GM19467 (cell line): Measurements from ENCODE around the gene GNAT3.

Experiments used
- ATAC-seq: cut with Tn5 transposase; IDR thresholded peaks from one replicate; pipeline ENCODE4 v1.9.1; 2021; ENCODE audit warnings: mild to moderate bottlenecking, moderate library complexity; ENCODE audit not compliant: unreplicated experiment

The GNAT3 gene

DNA sequence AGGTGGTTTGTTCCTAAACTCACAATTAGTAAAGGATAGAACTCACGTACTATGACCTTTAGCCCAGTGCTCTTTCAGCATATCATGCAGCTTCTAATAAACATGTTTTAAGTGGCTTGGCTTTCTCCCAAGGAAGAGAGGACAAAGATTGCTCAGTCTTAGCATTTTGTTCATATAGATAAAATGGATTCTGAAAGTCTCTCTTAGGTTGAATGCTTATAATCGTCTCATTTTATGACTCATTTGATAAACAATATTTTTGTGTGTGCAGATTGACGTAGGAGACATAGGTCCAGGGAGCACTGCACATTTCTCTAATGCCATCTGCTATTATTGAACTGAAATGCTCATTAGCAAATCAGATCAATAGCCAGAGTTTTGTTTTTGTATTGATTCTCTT lies 44.8 kb downstream of the GNAT3 start:
- ATAC-seq = no peak

DNA sequence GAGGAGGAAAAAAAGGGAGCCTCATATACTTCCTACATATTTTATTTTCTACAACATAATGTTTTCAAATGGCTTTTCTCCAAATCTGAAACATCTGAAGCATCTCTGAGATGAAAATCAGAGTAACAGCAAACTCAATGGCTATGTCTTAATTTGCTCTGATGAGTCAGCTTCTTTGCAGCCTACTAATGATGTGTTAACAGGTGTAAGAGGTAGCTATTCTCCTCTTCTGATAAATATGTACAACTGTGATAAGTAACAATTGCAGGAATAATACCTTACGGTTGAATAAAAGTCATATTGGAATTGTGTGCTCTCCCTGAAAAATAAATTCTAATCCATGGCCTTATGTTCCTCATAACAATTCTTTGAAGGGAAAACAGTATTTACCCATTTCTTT lies 45.2 kb downstream of the GNAT3 start:
- no peak for ATAC-seq

DNA sequence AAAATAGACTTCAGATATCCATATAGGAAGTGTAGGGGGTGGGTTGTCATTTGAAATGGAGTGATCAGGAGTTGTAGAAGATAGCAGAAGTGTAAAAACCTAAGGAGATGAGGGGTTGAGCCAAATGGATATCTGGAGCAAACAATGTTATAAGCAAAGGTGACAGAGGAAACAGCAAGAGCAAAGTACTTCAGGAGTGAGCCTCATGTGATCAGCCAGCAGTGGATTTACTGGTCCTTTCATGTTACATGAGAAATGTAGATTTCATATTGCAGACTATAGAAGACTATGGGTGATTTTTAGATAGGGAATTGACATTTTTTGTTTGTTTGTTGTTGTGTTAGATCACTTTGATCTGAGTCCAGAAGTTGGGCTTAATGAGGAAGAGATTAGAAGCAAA lies 47.7 kb downstream of the GNAT3 start:
- ATAC-seq = no peak

DNA sequence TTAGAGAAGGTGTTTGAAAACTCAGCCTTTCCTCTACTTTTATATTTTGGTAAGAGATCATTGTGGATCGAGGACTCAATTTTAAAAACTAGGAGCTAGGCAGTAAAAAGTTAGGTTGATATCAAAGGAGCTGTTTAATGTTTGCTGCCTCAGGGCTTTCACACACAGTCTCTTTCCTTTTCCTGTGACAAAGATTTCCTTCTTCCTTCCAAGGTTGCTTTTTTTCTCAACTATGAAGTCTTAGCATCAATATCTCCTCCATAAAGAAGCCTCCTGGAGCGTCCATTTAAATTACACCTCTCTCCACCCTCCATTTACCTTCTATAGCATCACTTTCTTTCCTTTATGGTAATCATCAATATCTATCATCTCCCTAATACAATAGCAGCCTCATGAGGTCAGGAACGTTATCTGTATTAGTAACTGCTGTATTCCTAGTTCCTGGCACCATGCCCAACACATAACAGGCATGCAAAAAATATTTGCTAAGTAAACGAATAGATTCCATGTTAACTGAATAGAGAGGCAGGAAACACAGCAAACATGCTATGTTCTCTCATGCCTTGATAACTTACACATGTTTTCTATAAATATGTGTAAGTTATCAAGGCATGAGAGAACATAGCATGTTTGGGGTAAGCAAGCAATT lies 48.5 kb downstream of the GNAT3 start:
- no peak for ATAC-seq

DNA sequence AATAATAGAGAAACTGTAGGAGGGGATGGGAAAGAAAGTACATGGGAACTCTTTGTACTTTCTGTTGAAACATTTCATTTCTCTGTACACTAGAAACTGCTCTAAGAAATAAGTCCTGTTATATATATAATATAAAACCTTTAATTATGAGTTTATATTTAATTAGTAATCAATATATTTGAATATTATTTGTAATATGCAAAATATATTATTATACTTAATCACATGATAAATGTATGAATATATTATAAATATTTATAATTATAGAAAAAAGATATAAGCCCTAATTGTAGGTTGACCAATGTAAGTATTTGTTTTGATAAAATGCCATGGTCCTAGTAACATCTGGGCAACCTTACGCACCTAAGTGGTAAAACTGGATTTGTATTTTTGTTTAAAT lies 51.0 kb downstream of the GNAT3 start:
- ATAC-seq = no peak

DNA sequence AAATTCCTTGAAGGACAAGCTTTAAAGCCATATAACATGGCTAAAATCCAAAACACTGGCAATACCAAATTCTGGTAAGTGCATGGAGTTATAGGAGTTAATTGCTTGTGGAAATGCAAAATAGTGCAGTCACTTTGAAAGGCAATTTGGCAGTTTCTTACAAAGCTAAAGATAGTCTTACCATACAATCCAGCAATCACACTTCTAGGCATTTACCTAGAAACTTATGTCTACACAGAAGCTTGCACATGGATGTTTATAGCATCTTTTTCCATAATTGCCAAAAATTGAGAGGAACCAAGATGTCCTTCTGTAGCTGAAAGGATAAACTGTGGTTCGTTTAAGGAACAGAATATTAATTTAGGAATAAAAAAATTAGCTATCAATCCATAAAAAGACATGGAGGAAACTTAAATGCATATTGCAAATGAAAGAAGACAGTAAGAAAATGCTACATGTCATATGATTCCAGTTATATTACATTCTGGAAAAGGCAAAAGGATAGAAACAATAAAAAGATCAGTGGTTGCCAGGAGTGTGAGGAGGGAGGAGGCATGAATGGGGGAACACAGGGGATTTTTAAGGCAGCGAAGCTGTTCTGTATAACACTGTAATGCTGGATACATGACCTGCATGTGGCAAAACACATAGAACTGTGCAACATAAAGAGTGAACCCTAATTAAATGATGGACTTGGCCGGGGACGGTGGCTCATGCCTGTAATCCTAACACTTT lies 51.9 kb downstream of the GNAT3 start:
- ATAC-seq = no peak

DNA sequence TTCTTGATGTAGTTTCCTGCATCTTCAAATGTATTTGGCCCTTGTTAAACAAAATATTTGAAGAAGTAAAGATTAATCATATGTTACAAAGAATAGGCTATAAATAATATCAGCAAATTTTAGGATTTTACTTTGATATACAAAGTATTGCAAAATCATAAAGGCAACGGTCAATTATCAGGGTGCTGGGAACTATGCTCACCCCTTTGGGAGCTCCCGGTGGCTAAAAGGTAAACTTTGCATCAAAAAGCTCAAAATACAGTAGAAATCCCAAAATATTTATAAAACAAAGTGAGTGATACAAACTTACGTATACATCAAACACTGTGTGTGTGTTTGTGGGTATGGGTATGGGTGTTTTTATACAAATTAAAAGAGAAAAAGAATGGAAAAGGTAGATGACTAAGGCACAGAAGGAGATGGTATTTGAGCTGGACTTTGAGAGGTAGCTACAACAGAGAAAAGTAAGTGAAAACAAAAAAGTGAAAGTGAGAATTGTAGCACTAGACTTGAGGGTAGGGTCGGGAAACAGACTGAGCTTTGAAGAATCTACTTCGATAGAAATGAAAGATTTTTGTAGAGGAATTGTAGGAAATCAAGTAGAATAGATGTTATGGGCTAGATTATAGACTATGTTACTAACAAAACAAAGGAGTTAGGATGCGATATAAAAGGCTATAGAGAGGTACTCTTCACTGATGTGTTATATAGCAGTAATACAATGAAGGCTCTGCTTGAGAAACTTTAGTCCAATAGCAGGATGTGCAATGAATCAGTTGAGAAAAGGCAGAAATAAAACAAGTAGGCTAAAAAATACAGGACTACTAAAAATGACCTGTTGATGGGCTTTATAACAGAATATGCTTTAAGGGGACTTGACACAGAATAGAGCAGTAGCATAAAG lies 52.8 kb downstream of the GNAT3 start:
- no peak for ATAC-seq

DNA sequence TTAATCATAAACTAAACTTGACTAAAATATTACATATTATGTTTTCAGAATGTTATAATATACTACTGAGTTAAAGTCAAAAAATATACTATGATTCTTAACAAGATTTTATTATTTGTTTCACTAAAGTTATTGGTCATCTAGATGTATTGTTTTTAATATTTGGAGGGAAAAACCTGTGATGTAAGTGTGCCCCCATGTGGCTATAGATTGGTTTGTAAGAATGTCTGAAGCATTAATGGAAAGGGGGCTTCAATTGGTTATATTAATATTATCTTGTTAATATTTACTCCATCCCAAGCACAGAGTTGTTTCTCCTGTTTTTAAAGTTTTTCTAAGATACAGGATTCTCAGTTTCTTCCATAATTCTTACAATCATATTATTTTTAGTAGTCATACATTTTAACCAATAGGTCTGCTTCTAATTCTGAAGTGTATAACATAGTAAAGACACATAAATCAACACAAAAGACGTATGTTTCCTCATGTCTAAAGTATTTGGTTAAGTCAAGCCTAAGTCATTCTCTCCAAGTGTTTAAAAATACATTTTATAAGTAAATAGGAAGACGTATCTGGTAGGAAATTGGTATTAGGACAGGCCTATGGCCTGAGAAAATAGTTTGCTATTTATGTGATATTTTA lies 58.0 kb downstream of the GNAT3 start:
- no peak for ATAC-seq

DNA sequence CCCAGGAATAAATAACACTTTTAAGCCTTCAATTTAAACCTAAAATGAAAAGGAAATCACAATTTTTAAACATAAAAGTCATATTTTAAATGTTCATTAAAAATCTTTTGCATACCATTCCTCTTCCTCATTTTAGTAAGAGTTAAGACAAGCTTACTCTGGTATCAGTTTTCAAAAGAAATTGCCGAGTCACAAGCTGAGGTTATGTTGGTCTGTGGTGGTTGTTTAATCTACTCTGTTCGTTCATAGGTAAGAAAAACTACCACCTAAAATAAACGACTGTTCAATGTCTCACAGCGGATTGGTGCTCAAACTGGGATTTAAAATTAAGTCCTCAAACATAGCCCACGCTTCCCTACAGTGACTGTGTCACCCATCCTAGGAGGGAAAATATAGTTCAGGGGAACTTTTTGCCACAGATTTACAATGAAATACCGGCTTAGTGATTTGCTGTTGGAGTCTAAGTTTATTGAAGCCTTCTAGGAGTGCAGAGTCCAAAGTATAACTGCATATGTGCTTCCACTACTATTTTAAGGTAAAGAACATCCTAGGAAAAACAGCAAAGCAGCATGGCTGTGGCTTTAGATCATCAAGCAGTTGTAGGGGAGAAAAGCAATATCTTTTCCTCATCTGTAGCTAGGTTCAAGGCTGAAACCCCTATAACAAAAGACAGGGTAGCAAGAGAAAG lies 61.1 kb downstream of the GNAT3 start:
- ATAC-seq = no peak

DNA sequence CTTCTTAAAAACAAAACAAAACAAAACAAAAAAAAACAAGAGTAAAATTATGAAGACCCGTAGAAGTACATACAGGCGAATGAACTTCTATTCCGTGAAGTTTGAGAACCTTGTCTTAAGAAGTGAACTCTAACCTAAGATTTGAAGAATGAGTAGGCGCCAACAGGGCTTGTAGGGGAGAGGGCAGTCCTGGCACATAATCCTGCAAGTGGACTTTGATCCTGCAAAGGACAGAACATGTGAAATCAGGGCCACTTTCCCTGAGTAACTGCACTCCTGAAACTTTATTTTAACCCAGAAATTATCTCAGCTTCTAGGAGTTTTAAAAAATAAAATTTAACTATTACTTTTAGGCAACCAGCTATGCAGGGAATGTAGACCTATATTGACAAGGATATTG lies 62.0 kb downstream of the GNAT3 start:
- no peak for ATAC-seq

DNA sequence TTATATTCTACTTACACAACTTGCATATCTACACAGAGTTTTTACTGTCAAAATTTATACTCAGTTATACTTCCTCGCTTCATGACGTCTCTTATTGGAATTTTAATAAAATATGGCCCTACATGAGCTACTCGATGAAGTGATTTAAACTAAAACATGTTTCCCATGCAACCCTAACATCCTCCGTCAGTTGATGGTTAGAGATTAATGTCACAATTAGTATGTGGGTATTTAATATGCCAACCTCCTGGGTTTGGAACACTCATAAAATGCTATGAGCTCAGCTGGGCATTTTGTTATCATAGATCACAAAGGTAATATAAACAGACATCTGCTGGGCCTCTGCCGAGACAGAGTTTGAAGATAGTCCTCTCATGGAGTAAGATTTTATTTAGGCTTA lies 66.5 kb downstream of the GNAT3 start:
- ATAC-seq = no peak

DNA sequence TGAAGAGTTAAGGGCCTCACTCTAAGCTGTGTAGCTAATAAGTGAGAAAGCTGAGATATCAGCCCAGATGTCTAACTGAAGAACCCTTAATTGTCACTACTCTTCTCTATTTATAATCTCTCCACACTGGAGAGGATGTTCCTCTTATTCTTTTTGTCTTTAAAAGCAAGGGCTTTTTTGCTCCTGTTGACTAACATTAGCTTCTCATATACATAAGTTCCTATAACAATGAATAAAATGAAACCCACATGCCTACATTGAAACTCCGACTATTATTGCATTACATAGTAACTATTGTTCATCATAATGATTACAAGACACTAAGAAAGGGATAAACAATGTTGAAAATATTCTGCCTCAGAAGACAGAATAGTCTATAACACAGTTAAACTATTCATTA lies 67.1 kb downstream of the GNAT3 start:
- no peak for ATAC-seq

DNA sequence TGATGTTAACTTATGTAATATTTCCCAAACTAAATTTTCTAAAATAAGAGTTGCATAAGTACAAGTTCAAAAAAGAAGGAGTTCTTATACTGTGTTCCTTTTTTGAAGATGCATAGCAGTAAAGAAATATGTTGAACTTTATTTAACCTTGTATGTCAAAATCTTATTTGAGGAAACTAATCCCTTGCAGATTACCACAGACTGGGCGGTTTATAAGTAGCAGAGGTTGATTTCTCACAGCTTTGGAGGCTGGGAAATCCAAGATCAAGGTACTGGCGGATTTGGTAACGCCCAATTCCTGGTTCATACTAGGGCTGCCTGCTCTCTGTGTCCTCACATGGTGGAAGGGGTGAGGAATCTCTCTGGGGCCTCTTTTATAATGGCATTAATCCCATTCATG lies 68.5 kb downstream of the GNAT3 start:
- ATAC-seq = no peak

DNA sequence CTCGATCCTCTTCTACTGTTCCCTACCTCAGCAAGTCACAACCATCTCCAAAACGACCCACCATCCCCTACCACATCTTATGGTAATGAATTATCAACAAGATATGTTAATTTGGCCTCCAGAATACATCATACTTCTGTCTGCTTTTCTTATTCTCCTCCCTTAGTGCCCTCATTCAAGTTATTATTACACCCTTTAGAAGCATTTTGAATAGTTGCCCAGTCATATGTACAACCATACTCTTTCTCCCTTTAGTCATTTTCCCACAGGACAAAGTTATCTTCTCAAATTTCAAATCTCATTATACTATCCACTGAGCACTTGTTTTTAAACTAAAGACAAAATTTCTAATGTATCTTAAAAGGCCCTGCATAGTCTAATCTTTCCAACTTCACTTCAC lies 71.0 kb downstream of the GNAT3 start:
- ATAC-seq = no peak

DNA sequence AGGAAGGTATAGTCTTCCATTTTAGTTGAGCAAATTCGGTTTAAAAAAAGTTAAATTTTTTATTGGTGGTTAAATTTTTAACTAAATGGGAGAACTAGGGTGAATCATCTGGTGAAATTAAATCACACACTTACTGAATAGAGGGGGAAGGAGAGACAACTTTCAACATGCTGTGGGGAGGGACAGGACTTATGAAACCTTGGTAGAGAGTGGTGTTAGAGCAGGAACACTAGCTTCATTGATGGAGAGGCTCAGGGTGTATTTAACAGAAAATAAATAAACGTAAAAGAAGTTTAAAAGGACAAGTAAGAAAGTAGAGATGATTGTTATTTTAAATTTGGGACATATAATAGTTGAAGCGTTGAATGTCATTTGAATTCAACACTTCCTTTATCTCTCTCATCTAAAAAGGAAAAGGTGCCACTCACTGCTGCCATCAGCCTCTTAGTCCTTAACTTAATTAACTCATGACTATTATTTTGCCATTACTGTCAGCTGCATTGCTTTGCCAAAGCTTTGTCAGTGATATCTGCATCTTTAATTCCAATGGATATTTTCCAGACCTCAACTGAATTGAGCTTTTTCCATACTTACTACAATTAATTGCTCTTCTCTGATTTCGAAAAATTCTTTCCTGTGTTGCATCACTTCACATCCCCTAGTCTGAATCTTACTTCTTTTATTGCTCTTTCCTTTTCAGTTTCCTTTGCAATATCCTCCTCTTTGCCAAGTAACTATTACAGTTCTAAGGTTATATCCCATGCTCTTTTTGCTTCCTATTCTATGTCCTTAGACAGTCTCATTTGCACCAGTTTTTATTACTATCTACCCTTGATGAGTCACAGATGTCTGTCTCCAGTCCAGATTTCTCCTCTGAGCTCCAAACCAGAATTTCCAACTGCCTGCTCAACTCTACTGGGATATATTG lies 71.7 kb downstream of the GNAT3 start:
- no peak for ATAC-seq

DNA sequence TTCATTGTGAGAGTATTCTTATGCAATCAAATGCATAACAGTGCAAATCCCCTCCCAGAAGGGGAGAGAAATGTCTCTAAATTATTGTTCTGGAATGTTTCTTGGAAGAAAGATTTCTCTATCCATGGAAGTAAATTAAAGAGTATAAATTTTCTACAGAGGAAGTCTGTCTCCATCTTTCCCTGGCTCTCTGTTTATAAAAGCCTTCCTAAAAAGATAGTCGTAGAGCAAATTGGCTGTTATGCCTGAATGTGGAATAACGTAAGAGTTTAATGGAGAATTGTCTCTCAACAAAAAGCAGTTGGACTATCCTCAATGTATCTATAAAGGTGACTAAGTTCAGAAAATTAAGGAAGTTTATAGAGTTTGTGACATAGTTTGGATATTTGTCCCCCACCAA lies 76.3 kb downstream of the GNAT3 start:
- no peak for ATAC-seq

DNA sequence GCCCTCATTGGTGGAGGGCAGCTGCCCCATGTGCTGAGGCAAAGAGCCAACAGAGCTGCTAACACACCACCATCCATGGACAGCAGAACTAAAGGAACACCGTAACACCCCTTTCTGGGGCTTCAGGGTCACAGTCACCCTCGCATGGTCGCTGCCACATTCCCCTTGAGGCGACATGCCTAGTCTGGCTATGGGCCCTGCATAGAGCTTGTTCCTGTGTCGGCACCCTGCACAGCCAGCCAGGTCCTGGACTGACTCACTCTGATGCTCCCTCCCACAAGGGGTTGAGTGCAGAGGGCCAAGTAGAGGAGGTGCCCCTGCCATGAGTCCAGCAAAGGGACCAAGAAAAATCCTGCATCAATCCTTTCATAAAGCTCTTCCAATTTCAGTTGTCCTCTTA lies 77.8 kb downstream of the GNAT3 start:
- no peak for ATAC-seq

DNA sequence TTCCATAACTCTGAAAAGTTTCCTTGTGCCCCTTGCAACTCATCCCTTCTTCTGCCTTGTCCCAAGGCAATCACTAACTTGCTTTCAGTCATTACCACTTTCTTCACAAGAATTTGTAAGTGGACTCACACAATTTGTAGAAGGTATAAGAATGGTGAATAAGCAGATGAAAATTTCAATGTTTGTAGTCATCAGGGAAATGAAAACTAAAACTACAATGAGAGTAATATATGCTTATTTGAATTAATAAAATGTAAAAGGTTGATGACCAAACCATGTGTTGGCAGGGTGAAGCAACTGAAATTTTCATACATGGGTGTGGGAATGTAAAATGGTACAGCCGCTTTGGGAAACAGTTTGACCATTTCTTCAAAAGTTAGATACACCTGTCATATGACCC lies 79.7 kb downstream of the GNAT3 start:
- ATAC-seq = no peak

DNA sequence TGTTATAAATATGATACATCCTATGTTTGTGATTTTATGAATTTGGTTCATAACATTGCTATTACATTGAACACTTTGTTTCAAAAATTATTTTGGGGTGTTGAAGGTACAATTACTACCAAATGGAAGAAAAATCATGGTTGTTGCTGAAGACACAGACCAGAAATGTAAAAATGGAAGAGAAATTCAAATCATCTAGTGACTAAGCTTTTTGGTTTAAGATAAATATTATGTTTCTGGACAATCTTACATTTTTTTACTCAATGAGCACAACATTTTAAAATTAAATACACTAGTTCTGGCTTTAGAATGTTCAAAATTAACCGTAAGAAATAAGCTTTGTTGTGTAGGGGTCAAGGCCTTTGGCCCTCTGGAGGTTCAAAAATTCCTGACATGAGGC lies 82.7 kb downstream of the GNAT3 start:
- no peak for ATAC-seq
